ENCODE data around the gene GRM2. TPM values are rescaled to one million over a fixed set of nuclear protein-coding genes. Genes with fewer than 3 reads are reported as not detected.
"Not testable (repeated sequence)": the region's sequence is repeated elsewhere in the genome, so short reads cannot be mapped to it uniquely, and the experiment has no call there.

Gene GRM2
- total RNA-seq, 1 donor from 2014 or later = 0.10 TPM

DNA sequence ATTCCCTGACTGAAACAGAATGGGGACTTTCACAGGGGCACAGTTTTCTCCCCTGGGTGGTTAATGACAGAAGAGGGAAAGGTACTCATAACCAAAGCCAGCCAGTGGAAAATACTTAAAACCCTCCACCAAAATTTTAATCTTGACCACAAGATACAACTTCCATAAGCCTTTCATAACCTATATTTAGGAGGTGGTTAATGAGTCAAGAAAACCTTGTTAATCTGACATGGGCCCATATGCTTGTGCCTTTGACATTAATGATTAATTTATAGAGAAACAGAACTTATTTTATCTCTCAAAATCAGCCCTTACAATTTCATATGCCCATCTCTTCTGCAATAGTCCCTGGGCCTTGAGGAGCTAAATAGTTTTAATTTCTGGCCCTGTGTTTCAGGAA lies 41.0 kb downstream of the GRM2 start:
- Mint-ChIP-seq H3K27me3 (ENCODE audit: low read depth) (no peaks in the 10 kb centered on the region), H3K4me1 (ENCODE audit: low read depth) (no peaks in the 10 kb centered on the region), H3K36me3 (ENCODE audit: low read depth) (no peaks in the 10 kb centered on the region), H3K4me3 (ENCODE audit: unreplicated experiment) (no peak overlapping the region), H3K27ac (ENCODE audit: unreplicated experiment) (no peak overlapping the region), H3K9me3 (ENCODE audit: low read depth) (peaks cover 2% of the 10 kb centered on the region)
- DNase-seq (ENCODE audit: low spot score) = no peak
- TF ChIP-seq, protein P1, sequence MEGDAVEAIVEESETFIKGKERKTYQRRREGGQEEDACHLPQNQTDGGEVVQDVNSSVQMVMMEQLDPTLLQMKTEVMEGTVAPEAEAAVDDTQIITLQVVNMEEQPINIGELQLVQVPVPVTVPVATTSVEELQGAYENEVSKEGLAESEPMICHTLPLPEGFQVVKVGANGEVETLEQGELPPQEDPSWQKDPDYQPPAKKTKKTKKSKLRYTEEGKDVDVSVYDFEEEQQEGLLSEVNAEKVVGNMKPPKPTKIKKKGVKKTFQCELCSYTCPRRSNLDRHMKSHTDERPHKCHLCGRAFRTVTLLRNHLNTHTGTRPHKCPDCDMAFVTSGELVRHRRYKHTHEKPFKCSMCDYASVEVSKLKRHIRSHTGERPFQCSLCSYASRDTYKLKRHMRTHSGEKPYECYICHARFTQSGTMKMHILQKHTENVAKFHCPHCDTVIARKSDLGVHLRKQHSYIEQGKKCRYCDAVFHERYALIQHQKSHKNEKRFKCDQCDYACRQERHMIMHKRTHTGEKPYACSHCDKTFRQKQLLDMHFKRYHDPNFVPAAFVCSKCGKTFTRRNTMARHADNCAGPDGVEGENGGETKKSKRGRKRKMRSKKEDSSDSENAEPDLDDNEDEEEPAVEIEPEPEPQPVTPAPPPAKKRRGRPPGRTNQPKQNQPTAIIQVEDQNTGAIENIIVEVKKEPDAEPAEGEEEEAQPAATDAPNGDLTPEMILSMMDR (IDR thresholded peaks at IDR 0.05) = no peak

DNA sequence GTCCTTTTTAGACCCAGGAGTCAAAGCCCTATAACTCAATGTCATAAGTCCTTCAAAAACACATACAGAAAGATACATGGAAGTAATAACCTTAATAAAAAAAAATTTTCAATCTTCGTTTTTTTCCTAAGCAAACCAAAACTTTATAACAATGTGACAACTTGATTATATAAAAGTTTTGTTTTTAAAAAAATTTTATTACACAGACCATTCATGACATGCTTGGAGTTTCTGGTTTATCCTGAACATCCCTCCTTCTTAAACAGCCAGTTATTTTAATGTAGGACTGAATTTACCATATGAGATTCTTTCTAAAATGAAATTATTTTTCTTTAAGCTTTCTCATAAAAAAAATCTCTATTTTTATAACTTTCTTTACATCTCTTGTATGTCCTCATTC lies 41.5 kb downstream of the GRM2 start:
- no peak for DNase-seq (ENCODE audit: low spot score)
- Mint-ChIP-seq H3K36me3 (ENCODE audit: low read depth) (no peaks in the 10 kb centered on the region), H3K4me1 (ENCODE audit: low read depth) (no peaks in the 10 kb centered on the region), H3K27me3 (ENCODE audit: low read depth) (peaks cover 3% of the 10 kb centered on the region), H3K27ac (ENCODE audit: unreplicated experiment) (no peak overlapping the region), H3K9me3 (ENCODE audit: low read depth) (peaks cover 2% of the 10 kb centered on the region), H3K4me3 (ENCODE audit: unreplicated experiment) (no peak overlapping the region)
- TF ChIP-seq, protein P1 (IDR thresholded peaks at IDR 0.05) = no peak

DNA sequence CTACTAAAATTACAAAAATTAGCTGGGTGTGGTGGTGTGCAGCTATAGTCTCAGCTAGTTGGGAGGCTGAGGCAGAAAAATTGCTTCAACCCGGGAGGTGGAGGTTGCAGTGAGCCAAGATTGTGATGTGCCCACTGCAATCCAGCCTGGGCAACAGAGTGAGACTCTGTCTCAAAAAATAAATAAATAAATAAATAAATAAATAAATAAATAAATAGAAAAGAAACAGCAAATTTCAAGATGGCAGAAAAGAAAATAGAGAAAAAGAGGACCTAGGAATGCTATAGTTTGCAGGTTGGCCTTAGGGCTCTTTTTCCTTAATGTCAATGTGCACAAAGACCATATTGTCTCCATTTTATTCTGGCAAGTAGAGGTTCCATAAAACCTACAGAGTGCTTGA lies 44.0 kb downstream of the GRM2 start:
- H3K27me3 Mint-ChIP-seq (ENCODE audit: low read depth) = peaks cover 6% of the 10 kb centered on the region
- no peaks in the 10 kb centered on the region for H3K4me1 Mint-ChIP-seq (ENCODE audit: low read depth)
- no peak overlapping the region for H3K4me3 Mint-ChIP-seq (ENCODE audit: unreplicated experiment)
- H3K36me3 Mint-ChIP-seq (ENCODE audit: low read depth) = no peaks in the 10 kb centered on the region
- no peak for DNase-seq (ENCODE audit: low spot score)
- H3K27ac Mint-ChIP-seq (ENCODE audit: unreplicated experiment) = no peak overlapping the region
- TF ChIP-seq, protein P1 (IDR thresholded peaks at IDR 0.05) = no peak
- H3K9me3 Mint-ChIP-seq (ENCODE audit: low read depth) = peaks cover 7% of the 10 kb centered on the region

DNA sequence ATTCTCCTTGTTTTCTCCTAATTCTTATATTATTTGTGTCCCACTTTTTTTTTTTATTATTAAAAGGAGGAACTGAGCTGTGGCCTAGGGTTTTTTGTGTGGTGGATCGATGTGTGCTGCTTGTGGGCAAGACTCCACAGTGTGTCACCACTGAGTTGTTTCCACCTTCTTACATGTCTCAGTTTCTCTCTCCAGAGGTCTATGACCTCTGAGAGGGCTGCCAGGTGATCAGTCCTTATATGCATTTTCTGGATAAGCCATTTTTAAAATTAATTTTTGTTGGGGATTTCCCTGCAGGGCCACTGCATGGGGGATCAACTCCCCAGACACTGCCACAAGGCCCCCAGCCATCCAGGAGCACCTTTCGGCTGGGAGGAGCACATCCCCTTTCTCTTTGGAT lies 44.4 kb downstream of the GRM2 start:
- no peak for DNase-seq (ENCODE audit: low spot score)
- H3K9me3 Mint-ChIP-seq (ENCODE audit: low read depth) = peaks cover 7% of the 10 kb centered on the region
- no peak overlapping the region for H3K4me3 Mint-ChIP-seq (ENCODE audit: unreplicated experiment)
- TF ChIP-seq, protein P1 (IDR thresholded peaks at IDR 0.05) = no peak
- no peaks in the 10 kb centered on the region for H3K36me3 Mint-ChIP-seq (ENCODE audit: low read depth)
- no peak overlapping the region for H3K27ac Mint-ChIP-seq (ENCODE audit: unreplicated experiment)
- no peaks in the 10 kb centered on the region for H3K4me1 Mint-ChIP-seq (ENCODE audit: low read depth)
- H3K27me3 Mint-ChIP-seq (ENCODE audit: low read depth) = peaks cover 7% of the 10 kb centered on the region

DNA sequence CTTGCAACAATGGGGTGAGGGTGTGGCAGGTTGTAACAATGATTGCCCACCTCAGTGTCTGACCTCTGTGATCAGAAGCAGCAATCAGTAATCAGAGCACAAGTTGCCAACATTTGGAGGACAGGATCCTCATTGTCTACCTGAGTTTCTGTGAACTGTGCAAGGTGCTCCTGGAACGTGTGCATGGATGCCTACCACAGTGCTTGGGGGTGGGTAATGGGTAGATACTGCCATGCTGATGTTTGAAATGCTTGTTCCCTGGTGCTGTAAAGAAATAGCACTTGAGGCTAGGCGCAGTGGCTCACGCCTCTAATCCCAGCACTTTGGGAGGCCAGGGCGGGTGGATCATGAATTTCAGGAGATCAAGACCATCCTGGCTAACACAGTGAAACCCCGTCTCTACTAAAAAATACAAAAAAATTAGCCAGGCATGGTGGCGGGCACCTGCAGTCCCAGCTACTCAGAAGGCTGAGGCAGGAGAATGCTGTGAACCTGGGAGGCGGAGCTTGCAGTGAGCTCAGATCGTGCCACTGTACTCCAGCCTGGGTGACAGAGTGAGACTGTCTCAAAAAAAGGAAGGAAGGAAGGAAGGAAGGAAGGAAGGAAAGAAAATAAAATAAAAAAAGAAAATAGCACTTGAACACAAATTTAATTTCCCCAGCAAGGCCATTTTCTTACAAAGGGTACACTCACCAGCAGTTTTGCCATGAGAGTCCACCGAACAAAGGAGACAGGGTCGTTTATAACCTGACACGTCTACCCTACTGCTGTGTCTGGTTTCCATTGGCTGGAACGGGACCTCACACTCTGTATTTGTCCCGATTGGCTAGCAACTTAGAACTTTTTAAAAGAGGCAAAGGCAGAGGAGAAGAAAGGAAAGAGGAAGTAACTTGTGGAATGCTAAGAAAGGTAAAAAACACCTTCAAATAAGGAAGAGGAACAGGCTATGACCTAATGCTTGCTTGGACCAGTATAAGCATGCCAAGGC lies 47.2 kb downstream of the GRM2 start:
- H3K36me3 Mint-ChIP-seq (ENCODE audit: low read depth); H3K27ac Mint-ChIP-seq (ENCODE audit: unreplicated experiment); H3K4me1 Mint-ChIP-seq (ENCODE audit: low read depth); H3K4me3 Mint-ChIP-seq (ENCODE audit: unreplicated experiment); DNase-seq (ENCODE audit: low spot score): not testable (repeated sequence)
- H3K27me3 Mint-ChIP-seq (ENCODE audit: low read depth) = peaks cover 13% of the 10 kb centered on the region
- H3K9me3 Mint-ChIP-seq (ENCODE audit: low read depth) = peaks cover 10% of the 10 kb centered on the region
